Endothelial cell of umbilical vein (primary cell): ENCODE results near the gene CALR3. TPM values are rescaled to one million over a fixed set of nuclear protein-coding genes. Genes with fewer than 3 reads are reported as not detected.

Source experiments
- BruUV-seq: library from RNA; stranded (reverse); fragments of 400-500 nt; replicated peaks from 2 replicates; lab custom pipeline; 2021; lab: Mats Ljungman, UMichigan
- CTCF ChIA-PET: fragments of 300-600, 350-600 bp; sonication (Branson Sonifier 250); formaldehyde crosslinking; loops from one replicate; lab custom pipeline; 2021; ENCODE audit warnings: antibody characterized with exemption, inconsistent platforms; lab: Charles Lee
- POLR2A ChIA-PET: fragments of 300-600, 350-600 bp; sonication (Branson Sonifier 250); formaldehyde crosslinking; loops from one replicate; lab custom pipeline; 2021; ENCODE audit warnings: antibody characterized with exemption, inconsistent platforms; lab: Charles Lee
- DNase-seq: peaks from one replicate; pipeline ENCODE4 v3.0.0-alpha.2; 2011; ENCODE audit warnings: low read depth, low spot score
- FAIRE-seq: peaks from 2 replicates; lab custom pipeline; 2011; peaks lifted over from hg19 to GRCh38; lab: Jason Lieb, UNC
- H2AFZ ChIP-seq: 2 replicates; pipeline ENCODE4 v1.6.0; 2012; ENCODE audit warnings: low read depth, low read length, control low read depth, inconsistent platforms
- H3K27ac ChIP-seq: 2 replicates; pipeline ENCODE4 v1.5.1; 2011; ENCODE audit warnings: low read depth, mild to moderate bottlenecking, control low read depth, low read length, moderate library complexity; ENCODE audit not compliant: insufficient read depth
- H3K27me3 ChIP-seq, 2 experiments: 2 replicates each; pipeline versions ENCODE4 v1.6.0 to v1.6.1; 2011; ENCODE audit warnings: low read length in 2 of 2, mixed read lengths in 1 of 2; ENCODE audit not compliant: control insufficient read depth in 2 of 2, insufficient read depth in 2 of 2
- H3K36me3 ChIP-seq, 2 experiments: 2 replicates in 1 of 2; 3 replicates in 1 of 2; pipeline ENCODE4 v1.5.1; 2011; ENCODE audit warnings: low read length in 2 of 2, mild to moderate bottlenecking in 1 of 2, moderate library complexity in 1 of 2; ENCODE audit not compliant: control insufficient read depth in 2 of 2, insufficient read depth in 2 of 2; ENCODE audit errors: extremely low read depth in 1 of 2
- H3K4me1 ChIP-seq: 3 replicates; pipeline ENCODE4 v1.5.1; 2011; ENCODE audit warnings: mild to moderate bottlenecking, low read length; ENCODE audit not compliant: control insufficient read depth, insufficient read depth; ENCODE audit errors: extremely low read depth
- H3K4me2 ChIP-seq: 2 replicates; pipeline ENCODE4 v1.6.1; 2011; ENCODE audit warnings: low read length, control low read depth, mixed read lengths; ENCODE audit not compliant: insufficient read depth
- H3K4me3 ChIP-seq, 3 experiments: fragments of 200-600 bp in 1 of 3; sonication (generic), shearing (Covaris generic) in 1 of 3; replicated peaks in 1 of 3; 2 replicates each; pipeline ENCODE4 v1.5.1; 2011 to 2016; ENCODE audit warnings: control low read depth in 3 of 3, low read length in 3 of 3, mild to moderate bottlenecking in 2 of 3, inconsistent platforms in 1 of 3, low read depth in 1 of 3, moderate library complexity in 1 of 3; ENCODE audit not compliant: insufficient read depth in 1 of 3
- H3K79me2 ChIP-seq: 2 replicates; pipeline ENCODE4 v1.6.0; 2012; ENCODE audit warnings: low read length, inconsistent platforms; ENCODE audit not compliant: control insufficient read depth, insufficient read depth
- H3K9ac ChIP-seq: replicated peaks from 2 replicates; pipeline ENCODE3; 2011; ENCODE audit warnings: low read length, control low read depth; ENCODE audit not compliant: insufficient read depth; ENCODE audit errors: extremely low read depth
- H3K9me1 ChIP-seq: replicated peaks from 3 replicates; pipeline ENCODE4 v1.6.0; 2011; ENCODE audit warnings: mild to moderate bottlenecking, low read length; ENCODE audit not compliant: control insufficient read depth, insufficient read depth; ENCODE audit errors: extremely low read depth
- H3K9me3 ChIP-seq: replicated peaks from 2 replicates; pipeline ENCODE4 v1.5.1; 2012; ENCODE audit warnings: low read length, inconsistent platforms; ENCODE audit not compliant: control insufficient read depth, insufficient read depth
- H4K20me1 ChIP-seq: replicated peaks from 2 replicates; pipeline ENCODE3; 2011; ENCODE audit warnings: mild to moderate bottlenecking, low read length; ENCODE audit not compliant: control insufficient read depth, insufficient read depth; ENCODE audit errors: extremely low read depth
- CTCF ChIP-seq, 2 donors: IDR thresholded peaks; 1 replicate in 1 of 2; 2 replicates in 1 of 2; pipeline ENCODE4 v1.5.1; 2011; ENCODE audit warnings: low read length in 2 of 2, mild to moderate bottlenecking in 2 of 2, moderate library complexity in 2 of 2, control low read depth in 1 of 2, inconsistent platforms in 1 of 2, low read depth in 1 of 2; ENCODE audit not compliant: insufficient read depth in 1 of 2; ENCODE audit errors: extremely low read depth in 1 of 2
- EZH2 ChIP-seq: IDR thresholded peaks from 2 replicates; pipeline ENCODE4 v1.6.1; 2012; ENCODE audit warnings: borderline replicate concordance, low read depth, mild to moderate bottlenecking, moderate library complexity, low read length, inconsistent platforms; ENCODE audit not compliant: severe bottlenecking
- FOS ChIP-seq: IDR thresholded peaks from 2 replicates; pipeline ENCODE4 v1.6.1; 2011; ENCODE audit warnings: mild to moderate bottlenecking, low read length, moderate library complexity, borderline replicate concordance; ENCODE audit not compliant: insufficient read depth
- GATA2 ChIP-seq: IDR thresholded peaks from 2 replicates; pipeline ENCODE4 v1.7.0; 2011; ENCODE audit warnings: low read depth, mild to moderate bottlenecking, moderate library complexity, mixed read lengths, low read length; ENCODE audit not compliant: insufficient read length, insufficient read depth
- JUN ChIP-seq: IDR thresholded peaks from 2 replicates; pipeline ENCODE4 v1.6.1; 2011; ENCODE audit warnings: borderline replicate concordance, low read depth; ENCODE audit not compliant: insufficient read length, insufficient read depth
- MAX ChIP-seq: IDR thresholded peaks from 2 replicates; pipeline ENCODE4 v1.6.1; 2011; ENCODE audit not compliant: insufficient read depth, insufficient read length
- MYC ChIP-seq: IDR thresholded peaks from one replicate; pipeline ENCODE4 v1.6.1; 2011; ENCODE audit warnings: mild to moderate bottlenecking, low read depth, low read length
- POLR2A ChIP-seq: IDR thresholded peaks from 2 replicates; pipeline ENCODE4 v1.6.1; 2012; ENCODE audit warnings: low read depth, mild to moderate bottlenecking, control low read depth, low read length
- POLR2AphosphoS5 ChIP-seq: IDR thresholded peaks from 2 replicates; pipeline ENCODE4 v1.6.1; 2012; ENCODE audit warnings: low read depth, mild to moderate bottlenecking, control low read depth, low read length, moderate library complexity; ENCODE audit not compliant: insufficient read depth
- dilution Hi-C: fragments of 300-500 bp; cut with MboI; formaldehyde crosslinking; loops from one replicate; pipeline ENCODE4 v1.15.0; 2019; ENCODE audit warnings: low sequenced_read_pairs; ENCODE audit not compliant: extremely low pct_ligation_motif_present
- intact Hi-C: fragments of 100-400 bp; cut with micrococcal nuclease; formaldehyde crosslinking; loops from one replicate; pipeline ENCODE4 v1.10.0; 2022
- polyA plus RNA-seq, 4 experiments: library from polyadenylated mRNA; depleted of rRNA in 3 of 4; stranded (reverse) in 3 of 4; unstranded in 1 of 4; fragments of >200 nt; gene quantifications; 2 replicates each; pipeline versions ENCODE4 v1.2.1 to v1.2.3, GENCODE V29; 2011 to 2012; ENCODE audit warnings: missing spikeins in 1 of 4
- total RNA-seq: library from RNA; stranded (reverse); gene quantifications from 2 replicates; pipeline ENCODE4 v1.2.3, GENCODE V29; 2021

Gene CALR3
- total and polyA plus RNA-seq, 2 donors (not counting 3 experiments of a cell fraction or from before 2014, with no cell fraction given): not detected

- ChIA-PET POLR2A (interaction anchor here (0.8 kb wide), 1 partner anchor 72 kb away, joined by 6 read pairs; no protein-coding TSS in a partner anchor), CTCF (interaction anchor here (0.5 to 2.4 kb wide), 13 partner anchors 10 to 1028 kb away, joined by 3 to 18 read pairs (median 3); partner anchors contain the start of genes C19orf44 and CALR3)
- dilution Hi-C loops (no loop called here), intact Hi-C loops (no loop called here)
- no peaks in the 10 kb centered on the region for H3K27me3 ChIP-seq
- no peaks in the 10 kb centered on the region for H3K9me1 ChIP-seq
- TF ChIP-seq FOS: no peak
- TF ChIP-seq EZH2: no peak
- no peak for TF ChIP-seq MAX
- no peak for TF ChIP-seq MYC
- TF ChIP-seq POLR2AphosphoS5: no peak
- no peak for TF ChIP-seq CTCF (IDR thresholded peaks at IDR 0.05; ENCODE audit: extremely low read depth in 1 of 2, insufficient read depth in 1 of 2, low read depth in 1 of 2, low read length in 2 of 2)
- no peak for TF ChIP-seq GATA2
- no peak for TF ChIP-seq POLR2A
- no peak for TF ChIP-seq JUN
- no peaks in the 10 kb centered on the region for H3K9me3 ChIP-seq
- H2AFZ ChIP-seq: no peak overlapping the region
- H3K36me3 ChIP-seq: no peaks in the 10 kb centered on the region
- H3K4me3 ChIP-seq: no peak overlapping the region
- H3K4me1 ChIP-seq: peaks cover 36% of the 10 kb centered on the region
- H3K79me2 ChIP-seq: peaks cover 23% of the 10 kb centered on the region
- H3K4me2 ChIP-seq: peak overlapping the region; percentile 42
- BruUV-seq: no TSS peak
- peak; percentile 50 for DNase-seq
- H3K9ac ChIP-seq: no peak overlapping the region
- FAIRE-seq: peak; percentile 12
- H4K20me1 ChIP-seq: peaks cover 7% of the 10 kb centered on the region
- H3K27ac ChIP-seq: peak overlapping the region; percentile 13
Observed at GRCh38 chr19:16442386-16443276, 53.3 kb downstream of the CALR3 start.
